ENCODE data around the gene NISCH.

- TF ChIP-seq CTCF (optimal IDR thresholded peaks at IDR 0.05 in 1 of 3, IDR thresholded peaks at IDR 0.05 in 1 of 3, conservative IDR thresholded peaks at IDR 0.05 in 1 of 3; ENCODE audit: extremely low read depth in 1 of 3, insufficient read depth in 2 of 3, low read length in 3 of 3) (no peak), EZH2 (IDR thresholded peaks at IDR 0.05; ENCODE audit: low read length) (no peak)
Measured at GRCh38 chr3:52501046-52501445, 45.6 kb downstream of the NISCH start.
